Fibroblast of the aortic adventitia (primary cell): ENCODE results near the gene ZNF536. TPM values are rescaled to one million over a fixed set of nuclear protein-coding genes. Genes with fewer than 3 reads are reported as not detected.

Experiments
- DNase-seq: peaks from one replicate; pipeline ENCODE4 v3.0.0-alpha.2; 2010; ENCODE audit warnings: low read depth
- H3K4me3 ChIP-seq: 2 replicates; pipeline ENCODE4 v1.5.1; 2011; ENCODE audit warnings: low read depth, mild to moderate bottlenecking, control low read depth, low read length, moderate library complexity
- total RNA-seq: library from RNA; depleted of rRNA; stranded (reverse); fragments of >200 nt; gene quantifications from 2 replicates; pipeline ENCODE4 v1.2.3, GENCODE V29; 2012; ENCODE audit warnings: low replicate concordance
- TF ChIP-seq, protein P1 (sequence below): IDR thresholded peaks from 2 replicates; pipeline ENCODE4 v1.5.1; 2011; ENCODE audit warnings: mild to moderate bottlenecking, low read length, control low read depth, inconsistent platforms; ENCODE audit not compliant: insufficient read depth

Gene ZNF536
- total RNA-seq, 1 donor = 0.90 TPM

DNA sequence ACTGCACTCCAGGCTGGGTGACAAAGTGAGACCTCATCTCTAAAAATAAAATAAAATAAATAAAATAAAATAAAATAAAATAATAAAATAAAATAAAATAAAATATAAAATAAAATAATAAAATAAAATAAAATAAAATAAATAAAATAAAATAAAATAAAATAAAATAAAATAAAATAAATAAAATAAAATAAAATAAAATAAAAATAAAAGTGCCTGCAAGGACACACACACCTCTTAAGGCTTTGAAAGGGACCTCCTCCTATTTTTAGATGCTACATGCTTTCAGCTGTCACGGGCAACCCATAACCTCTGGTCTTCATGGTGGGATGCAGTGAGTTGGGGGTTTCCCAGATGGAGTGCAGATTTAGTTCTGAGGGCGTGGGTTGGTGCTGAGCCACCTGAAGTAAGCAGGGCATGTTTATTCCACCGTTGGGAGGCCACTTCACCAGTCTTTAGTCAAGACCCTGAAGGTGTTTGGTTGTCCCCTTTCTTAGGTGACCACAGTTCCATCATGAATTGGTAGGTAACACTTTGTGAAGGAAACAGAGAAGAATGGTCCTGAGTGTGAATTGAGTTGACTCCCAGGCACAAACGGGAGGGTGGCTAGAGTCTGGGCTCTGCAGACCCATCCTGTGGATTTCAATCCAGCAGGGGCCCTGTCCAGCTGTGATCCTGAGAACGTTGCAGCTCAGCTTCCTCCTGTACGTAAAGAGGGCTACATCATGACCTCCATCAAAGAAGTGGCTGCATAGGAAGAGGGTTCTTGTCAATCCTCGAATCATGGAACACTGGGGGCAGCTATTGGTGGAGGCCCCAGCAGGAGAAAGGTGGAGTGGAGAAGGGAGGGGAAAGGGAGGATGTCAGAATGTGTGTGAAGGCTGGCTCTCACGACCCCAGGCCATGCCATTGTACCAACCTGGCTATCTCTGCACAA lies 234.2 kb downstream of the ZNF536 start:
- TF ChIP-seq, protein P1, sequence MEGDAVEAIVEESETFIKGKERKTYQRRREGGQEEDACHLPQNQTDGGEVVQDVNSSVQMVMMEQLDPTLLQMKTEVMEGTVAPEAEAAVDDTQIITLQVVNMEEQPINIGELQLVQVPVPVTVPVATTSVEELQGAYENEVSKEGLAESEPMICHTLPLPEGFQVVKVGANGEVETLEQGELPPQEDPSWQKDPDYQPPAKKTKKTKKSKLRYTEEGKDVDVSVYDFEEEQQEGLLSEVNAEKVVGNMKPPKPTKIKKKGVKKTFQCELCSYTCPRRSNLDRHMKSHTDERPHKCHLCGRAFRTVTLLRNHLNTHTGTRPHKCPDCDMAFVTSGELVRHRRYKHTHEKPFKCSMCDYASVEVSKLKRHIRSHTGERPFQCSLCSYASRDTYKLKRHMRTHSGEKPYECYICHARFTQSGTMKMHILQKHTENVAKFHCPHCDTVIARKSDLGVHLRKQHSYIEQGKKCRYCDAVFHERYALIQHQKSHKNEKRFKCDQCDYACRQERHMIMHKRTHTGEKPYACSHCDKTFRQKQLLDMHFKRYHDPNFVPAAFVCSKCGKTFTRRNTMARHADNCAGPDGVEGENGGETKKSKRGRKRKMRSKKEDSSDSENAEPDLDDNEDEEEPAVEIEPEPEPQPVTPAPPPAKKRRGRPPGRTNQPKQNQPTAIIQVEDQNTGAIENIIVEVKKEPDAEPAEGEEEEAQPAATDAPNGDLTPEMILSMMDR = no peak
- H3K4me3 ChIP-seq = no peak overlapping the region
- DNase-seq = no peak
